ENCODE results near the gene LDB3. TPM values are rescaled to one million over a fixed set of nuclear protein-coding genes. Genes with fewer than 3 reads are reported as not detected.

LDB3 gene
- total and polyA plus RNA-seq, 11 donors, result 165 to 1,759 (median 1,273) TPM

DNA sequence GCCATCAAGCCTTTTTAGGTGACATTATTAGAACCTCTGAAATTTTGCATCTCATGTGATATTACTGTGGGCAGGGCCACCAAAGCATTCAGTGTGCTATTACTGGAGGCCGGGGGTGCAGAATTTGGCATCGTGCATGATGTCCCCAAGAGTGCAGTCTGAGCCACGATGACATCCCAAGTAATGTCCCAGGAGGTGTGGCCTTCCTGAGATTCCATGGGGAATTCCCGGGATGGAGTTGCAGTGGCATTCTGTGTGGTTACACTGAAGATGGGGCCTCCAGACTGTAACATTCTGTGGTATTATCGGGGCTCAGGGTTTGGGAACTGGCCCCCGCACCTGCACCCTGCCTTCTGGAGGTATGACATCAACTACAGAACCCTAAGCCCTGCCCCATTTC, 9.1 kb downstream of the LDB3 start:
- Histone ChIP-seq H3K36me3 (peaks cover 0 to 59% (median 15%) of the 10 kb centered on the region in 9 donors), H3K27me3 (no peaks in the 10 kb centered on the region), H3K27ac (peak overlapping the region in 7 of 12 donors; percentile 41 to 100 (median 93)), H3K4me1 (peaks cover 2 to 99% (median 50%) of the 10 kb centered on the region in 12 donors), H3K4me3 (peak overlapping the region in 2 of 12 donors; percentile 2 to 89), H3K9me3 (no peaks in the 10 kb centered on the region)
- ATAC-seq (no peak), DNase-seq (no peak)
- no peak for TF ChIP-seq POLR2A (IDR thresholded peaks at IDR 0.05)
- TF ChIP-seq, protein P1, sequence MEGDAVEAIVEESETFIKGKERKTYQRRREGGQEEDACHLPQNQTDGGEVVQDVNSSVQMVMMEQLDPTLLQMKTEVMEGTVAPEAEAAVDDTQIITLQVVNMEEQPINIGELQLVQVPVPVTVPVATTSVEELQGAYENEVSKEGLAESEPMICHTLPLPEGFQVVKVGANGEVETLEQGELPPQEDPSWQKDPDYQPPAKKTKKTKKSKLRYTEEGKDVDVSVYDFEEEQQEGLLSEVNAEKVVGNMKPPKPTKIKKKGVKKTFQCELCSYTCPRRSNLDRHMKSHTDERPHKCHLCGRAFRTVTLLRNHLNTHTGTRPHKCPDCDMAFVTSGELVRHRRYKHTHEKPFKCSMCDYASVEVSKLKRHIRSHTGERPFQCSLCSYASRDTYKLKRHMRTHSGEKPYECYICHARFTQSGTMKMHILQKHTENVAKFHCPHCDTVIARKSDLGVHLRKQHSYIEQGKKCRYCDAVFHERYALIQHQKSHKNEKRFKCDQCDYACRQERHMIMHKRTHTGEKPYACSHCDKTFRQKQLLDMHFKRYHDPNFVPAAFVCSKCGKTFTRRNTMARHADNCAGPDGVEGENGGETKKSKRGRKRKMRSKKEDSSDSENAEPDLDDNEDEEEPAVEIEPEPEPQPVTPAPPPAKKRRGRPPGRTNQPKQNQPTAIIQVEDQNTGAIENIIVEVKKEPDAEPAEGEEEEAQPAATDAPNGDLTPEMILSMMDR (IDR thresholded peaks at IDR 0.05), result no peak
- intact Hi-C loops (cut with DNase I), result loop anchor here in 1 of 10 donors (10.0 kb wide), 1 partner anchor 83 kb away; no protein-coding TSS in a partner anchor
- WGBS, 4 donors, result 39 to 49% (median 43%) methylated on average over 6 of the region's 6 CpGs

GRCh38 chr10:86678999-86679792, 10.9 kb downstream of the LDB3 start:
- Histone ChIP-seq H3K36me3 (peaks cover 0 to 69% (median 15%) of the 10 kb centered on the region in 9 donors), H3K4me1 (peaks cover 2 to 100% (median 55%) of the 10 kb centered on the region in 12 donors)

DNA sequence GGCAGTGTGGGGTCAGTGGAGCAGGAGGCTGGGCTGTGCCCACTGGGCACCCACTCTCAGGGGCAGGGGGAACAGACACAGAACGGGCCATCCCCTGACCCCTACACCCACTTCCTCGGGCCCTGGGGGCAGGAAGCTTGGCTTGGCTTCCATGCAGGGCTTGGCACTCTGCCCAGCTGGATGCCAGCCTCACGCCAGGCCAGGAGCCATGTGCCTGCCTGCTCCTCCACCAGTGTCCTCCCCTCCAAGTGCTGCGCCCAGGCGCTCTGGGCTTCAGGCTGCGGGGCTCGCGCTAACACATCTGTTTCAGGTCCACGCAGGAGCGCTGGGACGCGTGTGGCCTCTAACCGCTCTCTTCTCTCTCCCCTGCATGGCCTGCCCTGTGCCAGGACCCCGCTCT, 12.7 kb downstream of the LDB3 start:
- intact Hi-C loops (cut with DNase I), result loop anchor here in 1 of 10 donors (5.0 kb wide), 1 partner anchor 39 kb away; no protein-coding TSS in a partner anchor
- 48 to 62% (median 58%) methylated on average over 5 to 14 of the region's 14 CpGs for WGBS, 4 donors
- no peak for TF ChIP-seq POLR2A (IDR thresholded peaks at IDR 0.05)
- TF ChIP-seq, protein P1 (IDR thresholded peaks at IDR 0.05), result no peak
- peak overlapping the region in 1 of 12 donors; percentile 7 for H3K4me3 ChIP-seq
- H3K4me1 ChIP-seq, result peaks cover 0 to 97% (median 53%) of the 10 kb centered on the region in 12 donors
- peak overlapping the region; percentile 59 to 100 (median 91) for H3K27ac ChIP-seq
- no peaks in the 10 kb centered on the region for H3K9me3 ChIP-seq
- peaks cover 0 to 71% (median 15%) of the 10 kb centered on the region in 9 donors for H3K36me3 ChIP-seq
- H3K27me3 ChIP-seq, result peaks cover 0 to 3% (median 0%) of the 10 kb centered on the region in 9 donors
- DNase-seq, result peak; percentile 72 to 86 (median 81)
- ATAC-seq, result peak; percentile 22 to 51 (median 34)

More at GRCh38 chr10:86678999-86679792, 10.9 kb downstream of the LDB3 start:
- no peak for ATAC-seq
- DNase-seq, result no peak
- Histone ChIP-seq H3K27ac (peak overlapping the region in 11 of 12 donors; percentile 13 to 100 (median 91)), H3K27me3 (peaks cover 0 to 3% (median 0%) of the 10 kb centered on the region in 9 donors), H3K4me3 (peak overlapping the region in 4 of 12 donors; percentile 3 to 25 (median 12)), H3K9me3 (no peaks in the 10 kb centered on the region)
- TF ChIP-seq, protein P1 (IDR thresholded peaks at IDR 0.05), result no peak
- TF ChIP-seq POLR2A (IDR thresholded peaks at IDR 0.05), result no peak
- WGBS, 4 donors, result 39 to 66% (median 55%) methylated on average over 11 to 13 of the region's 13 CpGs
- intact Hi-C loops (cut with DNase I), result loop anchor here in 1 of 10 donors (10.0 kb wide), 1 partner anchor 84 kb away; no protein-coding TSS in a partner anchor

Data from heart left ventricle (tissue), 16 donors.